Spleen (tissue), 11 donors: Measurements from ENCODE around the gene RFPL4A. TPM values are rescaled to one million over a fixed set of nuclear protein-coding genes. Genes with fewer than 3 reads are reported as not detected.
"Not testable (repeated sequence)": the region's sequence is repeated elsewhere in the genome, so short reads cannot be mapped to it uniquely, and the experiment has no call there.

Source experiments
- DNase-seq: peaks from one replicate; pipeline ENCODE4 v3.0.0-alpha.2; 2020
- H3K27ac ChIP-seq, 8 donors: fragments of 200-600 bp; sonication (generic) in 7 of 8; 1 replicate in 4 of 8; 2 replicates in 4 of 8; pipeline versions ENCODE4 v1.5.0 to v1.8.0; 2016 to 2021; ENCODE audit warnings: inconsistent platforms in 4 of 8, mild to moderate bottlenecking in 4 of 8, moderate library complexity in 1 of 8
- H3K27me3 ChIP-seq, 7 donors: fragments of 200-600 bp; sonication (generic) in 6 of 7; replicated peaks in 1 of 7; 1 replicate in 4 of 7; 2 replicates in 3 of 7; pipeline versions ENCODE4 v1.5.0 to v1.8.0; 2016 to 2021; ENCODE audit warnings: inconsistent platforms in 3 of 7, mild to moderate bottlenecking in 1 of 7
- H3K36me3 ChIP-seq, 6 donors: fragments of 200-600 bp; sonication (generic) in 5 of 6; 1 replicate in 4 of 6; 2 replicates in 2 of 6; pipeline versions ENCODE4 v1.5.0 to v1.8.0; 2016 to 2021; ENCODE audit warnings: inconsistent platforms in 2 of 6
- H3K4me1 ChIP-seq, 6 donors: fragments of 200-600 bp; sonication (generic) in 5 of 6; 1 replicate in 3 of 6; 2 replicates in 3 of 6; pipeline versions ENCODE4 v1.5.0 to v1.8.0; 2016 to 2021; ENCODE audit warnings: inconsistent platforms in 3 of 6
- H3K4me3 ChIP-seq, 8 donors: fragments of 200-600 bp; sonication (generic) in 7 of 8; 1 replicate in 4 of 8; 2 replicates in 4 of 8; pipeline versions ENCODE4 v1.5.0 to v1.8.0; 2016 to 2021; ENCODE audit warnings: inconsistent platforms in 4 of 8, mild to moderate bottlenecking in 4 of 8, moderate library complexity in 2 of 8
- H3K9me3 ChIP-seq, 8 donors: fragments of 200-600 bp; sonication (generic) in 7 of 8; 1 replicate in 4 of 8; 2 replicates in 4 of 8; pipeline versions ENCODE4 v1.5.0 to v1.8.0; 2016 to 2021; ENCODE audit warnings: inconsistent platforms in 4 of 8
- POLR2A ChIP-seq, 3 donors: fragments of 450-650 bp; IDR thresholded peaks; one replicate each; pipeline ENCODE4 v1.5.1; 2017; ENCODE audit warnings: antibody characterized with exemption in 3 of 3, mild to moderate bottlenecking in 1 of 3
- POLR2AphosphoS5 ChIP-seq, 3 donors: sonication (generic); formaldehyde crosslinking; IDR thresholded peaks; one replicate each; pipeline ENCODE4 v1.5.1; 2017; ENCODE audit warnings: antibody characterized with exemption in 3 of 3
- WGBS, 5 donors: extraction: QIAGEN DNeasy Blood & Tissue Kit in 3 of 5; methylation state at CpG; one replicate each; pipeline versions ENCODE4 v1.1.5 to v1.1.7; 2013 to 2018; 5-methylcytosine and 5-hydroxymethylcytosine counted together
- intact Hi-C: fragments of 100-400 bp; cut with DNase I; formaldehyde crosslinking; loops from one replicate; pipeline ENCODE4 v1.15.0; 2023; ENCODE audit warnings: low total_unique reads
- polyA plus RNA-seq, 3 donors: library from polyadenylated mRNA; stranded (reverse); fragments of 200-250 nt; gene quantifications; one replicate each; pipeline ENCODE4 v1.2.1, GENCODE V29; 2013
- total RNA-seq, 7 donors: library from RNA; depleted of rRNA in 3 of 7; stranded (reverse); fragments of >200 nt in 3 of 7; fragmentation: NEBNext Ultra II Directional in 4 of 7; extraction: Animal tissue kit (Norgen Biotek cat#: 25700) in 4 of 7; gene quantifications; one replicate each; pipeline versions ENCODE4 v1.1.0 to v1.2.1, GENCODE V29; 2016 to 2021
- TF ChIP-seq, protein P1 (sequence below), 11 experiments: fragments of 200-600 bp in 7 of 11; fragments of 450-650 bp in 4 of 11; sonication (generic) in 4 of 11; IDR thresholded peaks in 8 of 11; conservative IDR thresholded peaks in 3 of 11; 1 replicate in 7 of 11; 2 replicates in 4 of 11; pipeline versions ENCODE4 v1.4.0 to v1.8.0; 2016 to 2021; ENCODE audit warnings: antibody characterized with exemption in 11 of 11, inconsistent platforms in 4 of 11, mild to moderate bottlenecking in 1 of 11
- donor health status: healthy with polysubstance abuse.
- donor health status: DM: no; HTN: no; CAD: no; lungs with moderate emphysema.
- donor health status: DM: no; HTN: no; CAD: no.
- donor health status: Bipolar disorder and iron deficiency.
- donor health status: healthy.
- donor health status: DM: no; HTN: no; CAD: no.
- donor health status: DM: yes; HTN: yes; CAD: no.

RFPL4A gene
- total and polyA plus RNA-seq, 10 donors = not detected

DNA sequence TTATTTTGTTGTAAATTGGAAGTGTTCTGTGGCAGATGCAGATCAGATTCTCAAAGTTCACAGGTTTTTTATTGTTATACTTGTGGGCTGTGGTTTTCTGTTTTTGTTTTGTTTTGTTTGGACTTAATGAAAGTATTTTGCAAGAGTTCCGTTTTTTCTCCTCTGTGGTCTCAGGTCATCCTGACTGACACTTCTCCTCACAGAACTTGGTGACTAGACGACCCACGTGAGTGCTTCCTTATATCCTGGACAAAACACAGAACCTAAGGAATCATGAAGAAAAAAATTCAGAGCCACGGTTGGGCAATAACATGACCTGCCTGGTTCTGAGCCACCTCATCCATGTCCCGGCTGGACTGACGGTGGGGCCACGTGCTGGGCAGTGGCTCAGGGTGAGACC, 7.6 kb downstream of the RFPL4A start:
- intact Hi-C loops = no loop called here
- H3K9me3 ChIP-seq = peaks cover 0 to 21% (median 3%) of the 10 kb centered on the region in 8 donors
- DNase-seq = no peak

DNA sequence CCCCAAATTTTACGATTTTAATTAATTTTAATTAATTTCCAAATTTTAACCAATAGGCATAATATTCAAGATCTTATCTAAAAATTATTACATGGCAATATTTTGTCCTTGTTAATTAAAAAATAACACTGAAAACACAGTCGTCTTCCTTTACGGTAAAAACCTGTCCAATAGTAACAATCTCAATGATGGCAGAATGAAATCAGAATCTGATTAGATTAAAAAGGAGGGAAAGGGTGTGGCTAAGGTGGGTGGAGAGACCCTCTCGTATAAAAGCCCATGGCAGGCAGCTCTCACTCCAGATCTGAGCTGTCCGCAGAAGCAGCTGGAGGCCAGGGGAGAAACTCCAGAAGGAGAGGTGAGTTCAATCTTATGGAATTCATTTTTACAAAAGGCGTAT, 9.9 kb downstream of the RFPL4A start, which contains the start of gene RFPL4AL1:
Gene RFPL4AL1 (plus strand): TSS at position 301 of the 400 bp plus-strand sequence. CDS start 2,687 bp downstream, outside the sequence.
- Histone ChIP-seq H3K27me3 (peaks cover 0 to 15% (median 3%) of the 10 kb centered on the region in 7 donors), H3K9me3 (peaks cover 0 to 21% (median 3%) of the 10 kb centered on the region in 8 donors)
- H3K4me3 ChIP-seq, H3K36me3 ChIP-seq, H3K27ac ChIP-seq, H3K4me1 ChIP-seq, DNase-seq, intact Hi-C loops: not testable (repeated sequence)
- WGBS, 5 donors = 79 to 88% (median 86%) methylated on average over 5 to 6 of the region's 6 CpGs

More for the DNA sequence above, 7.6 kb downstream of the RFPL4A start:
- TF ChIP-seq, protein P1, sequence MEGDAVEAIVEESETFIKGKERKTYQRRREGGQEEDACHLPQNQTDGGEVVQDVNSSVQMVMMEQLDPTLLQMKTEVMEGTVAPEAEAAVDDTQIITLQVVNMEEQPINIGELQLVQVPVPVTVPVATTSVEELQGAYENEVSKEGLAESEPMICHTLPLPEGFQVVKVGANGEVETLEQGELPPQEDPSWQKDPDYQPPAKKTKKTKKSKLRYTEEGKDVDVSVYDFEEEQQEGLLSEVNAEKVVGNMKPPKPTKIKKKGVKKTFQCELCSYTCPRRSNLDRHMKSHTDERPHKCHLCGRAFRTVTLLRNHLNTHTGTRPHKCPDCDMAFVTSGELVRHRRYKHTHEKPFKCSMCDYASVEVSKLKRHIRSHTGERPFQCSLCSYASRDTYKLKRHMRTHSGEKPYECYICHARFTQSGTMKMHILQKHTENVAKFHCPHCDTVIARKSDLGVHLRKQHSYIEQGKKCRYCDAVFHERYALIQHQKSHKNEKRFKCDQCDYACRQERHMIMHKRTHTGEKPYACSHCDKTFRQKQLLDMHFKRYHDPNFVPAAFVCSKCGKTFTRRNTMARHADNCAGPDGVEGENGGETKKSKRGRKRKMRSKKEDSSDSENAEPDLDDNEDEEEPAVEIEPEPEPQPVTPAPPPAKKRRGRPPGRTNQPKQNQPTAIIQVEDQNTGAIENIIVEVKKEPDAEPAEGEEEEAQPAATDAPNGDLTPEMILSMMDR (IDR thresholded peaks at IDR 0.05 in 8 of 11, conservative IDR thresholded peaks at IDR 0.05 in 3 of 11) = no peak
- TF ChIP-seq POLR2A (IDR thresholded peaks at IDR 0.05) = no peak
- TF ChIP-seq POLR2AphosphoS5 (IDR thresholded peaks at IDR 0.05) = no peak
- Histone ChIP-seq H3K36me3 (no peaks in the 10 kb centered on the region), H3K4me3 (no peak overlapping the region), H3K27me3 (peaks cover 0 to 15% (median 3%) of the 10 kb centered on the region in 7 donors), H3K27ac (no peak overlapping the region), H3K4me1 (no peaks in the 10 kb centered on the region)
- 56 to 72% (median 62%) methylated on average over 7 of the region's 7 CpGs for WGBS, 5 donors

DNA sequence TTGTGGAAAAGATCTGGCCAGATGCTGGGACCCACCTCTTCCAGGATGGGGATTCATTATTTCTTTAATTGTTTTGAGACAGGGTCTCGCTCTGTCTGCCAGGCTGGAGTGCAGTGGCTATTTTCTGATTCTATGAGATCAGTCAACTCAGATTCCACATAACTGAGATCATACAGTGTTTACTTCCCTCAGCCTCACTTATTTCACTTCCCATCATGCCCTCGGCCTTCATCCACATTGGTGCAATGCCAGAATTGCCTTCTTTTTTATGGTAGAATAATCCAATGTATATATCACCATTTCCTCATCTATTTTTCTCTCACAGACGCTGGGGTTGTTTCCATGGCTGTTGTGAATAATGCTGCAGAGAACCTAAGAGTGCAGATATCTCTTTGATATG, 10.7 kb downstream of the RFPL4A start:
- H3K4me1 ChIP-seq, H3K27ac ChIP-seq, DNase-seq, intact Hi-C loops, H3K36me3 ChIP-seq, H3K4me3 ChIP-seq: not testable (repeated sequence)
- Histone ChIP-seq H3K9me3 (peaks cover 0 to 21% (median 3%) of the 10 kb centered on the region in 8 donors), H3K27me3 (peaks cover 0 to 15% (median 3%) of the 10 kb centered on the region in 7 donors)
- 48 to 76% (median 59%) methylated on average over 1 to 3 of the region's 3 CpGs for WGBS, 5 donors

DNA sequence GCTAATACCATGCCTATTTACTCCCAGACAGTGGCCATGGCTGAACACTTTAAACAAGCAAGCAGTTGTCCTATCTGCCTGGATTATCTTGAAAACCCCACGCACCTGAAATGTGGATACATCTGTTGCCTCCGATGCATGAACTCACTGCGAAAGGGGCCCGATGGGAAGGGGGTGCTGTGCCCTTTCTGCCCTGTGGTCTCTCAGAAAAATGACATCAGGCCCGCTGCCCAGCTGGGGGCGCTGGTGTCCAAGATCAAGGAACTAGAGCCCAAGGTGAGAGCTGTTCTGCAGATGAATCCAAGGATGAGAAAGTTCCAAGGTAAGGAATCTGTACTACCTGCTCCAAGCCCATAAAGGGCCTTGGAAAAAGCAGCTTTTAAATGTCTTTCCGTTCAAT, 18.6 kb downstream of the RFPL4A start:
- H3K4me3 ChIP-seq = no peak overlapping the region
- no peak overlapping the region for H3K27ac ChIP-seq
- no peaks in the 10 kb centered on the region for H3K36me3 ChIP-seq
- H3K4me1 ChIP-seq = no peaks in the 10 kb centered on the region
- no peak for DNase-seq
- intact Hi-C loops = no loop called here
- 28 to 37% (median 35%) methylated on average over 6 to 7 of the region's 7 CpGs for WGBS, 5 donors
- peaks cover 0 to 46% (median 3%) of the 10 kb centered on the region in 7 donors for H3K27me3 ChIP-seq
- no peaks in the 10 kb centered on the region for H3K9me3 ChIP-seq
- TF ChIP-seq, protein P1 (IDR thresholded peaks at IDR 0.05 in 8 of 11, conservative IDR thresholded peaks at IDR 0.05 in 3 of 11) = no peak
- TF ChIP-seq POLR2AphosphoS5 (IDR thresholded peaks at IDR 0.05) = no peak
- no peak for TF ChIP-seq POLR2A (IDR thresholded peaks at IDR 0.05)

DNA sequence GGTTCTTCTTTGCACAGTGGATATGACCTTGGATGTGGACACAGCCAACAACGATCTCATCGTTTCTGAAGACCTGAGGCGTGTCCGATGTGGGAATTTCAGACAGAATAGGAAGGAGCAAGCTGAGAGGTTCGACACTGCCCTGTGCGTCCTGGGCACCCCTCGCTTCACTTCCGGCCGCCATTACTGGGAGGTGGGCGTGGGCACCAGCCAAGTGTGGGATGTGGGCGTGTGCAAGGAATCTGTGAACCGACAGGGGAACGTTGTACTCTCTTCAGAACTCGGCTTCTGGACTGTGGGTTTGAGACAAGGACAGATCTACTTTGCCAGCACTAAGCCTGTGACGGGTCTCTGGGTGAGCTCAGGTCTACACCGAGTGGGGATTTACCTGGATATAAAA, 19.4 kb downstream of the RFPL4A start:
- no peak overlapping the region for H3K4me3 ChIP-seq
- intact Hi-C loops = no loop called here
- 83 to 90% (median 85%) methylated on average over 16 of the region's 16 CpGs for WGBS, 5 donors
- peaks cover 0 to 49% (median 3%) of the 10 kb centered on the region in 7 donors for H3K27me3 ChIP-seq
- H3K27ac ChIP-seq = no peak overlapping the region
- H3K9me3 ChIP-seq = no peaks in the 10 kb centered on the region
- TF ChIP-seq, protein P1 (IDR thresholded peaks at IDR 0.05 in 8 of 11, conservative IDR thresholded peaks at IDR 0.05 in 3 of 11) = no peak
- DNase-seq = no peak
- no peaks in the 10 kb centered on the region for H3K4me1 ChIP-seq
- no peaks in the 10 kb centered on the region for H3K36me3 ChIP-seq
